Stimulated activated CD4-positive, alpha-beta T cell treated with anti-CD3 and anti-CD28 coated beads, TNF-alpha, amount 100 ng/mL, for 24 hours (primary cell): ENCODE measurements around the gene C10orf90.
"Not testable (repeated sequence)": the region's sequence is repeated elsewhere in the genome, so short reads cannot be mapped to it uniquely, and the experiment has no call there.

Experiments used
- DNase-seq, 3 experiments: peaks; one replicate each; pipeline ENCODE4 v3.0.0-alpha.2; 2020; ENCODE audit warnings: low read depth in 3 of 3

C10orf90 gene

DNA sequence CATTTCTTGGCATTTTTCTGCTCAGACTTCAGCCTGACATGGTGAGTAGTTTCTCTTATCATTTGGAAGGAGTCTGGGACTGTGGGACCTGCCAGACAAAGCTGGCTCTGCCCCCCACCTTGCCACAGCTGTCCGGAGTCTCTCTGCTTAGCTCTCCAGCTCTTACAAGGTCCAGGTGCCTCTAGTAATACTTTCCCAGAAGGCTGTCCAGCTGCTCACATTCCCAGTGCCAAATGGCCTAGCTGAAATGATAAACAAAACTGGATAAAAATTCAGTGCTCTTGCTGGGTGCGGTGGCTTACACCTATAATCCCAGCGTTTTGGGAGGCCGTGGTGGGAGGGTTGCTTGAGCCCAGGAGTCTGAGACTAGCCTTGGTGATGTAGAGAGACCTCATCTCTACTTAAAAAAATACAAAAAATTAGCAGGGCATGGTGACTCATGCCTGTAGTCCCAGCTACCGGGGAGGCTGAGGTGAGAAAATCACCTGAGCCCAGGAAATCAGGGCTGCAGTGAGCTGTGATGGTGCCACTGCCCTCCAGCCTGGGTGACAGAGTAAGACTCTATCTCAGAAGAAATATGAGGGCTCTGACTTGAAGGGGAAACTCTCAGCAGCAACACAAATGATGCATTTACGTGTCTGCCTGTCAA, 86.8 kb downstream of the C10orf90 start:
- no peak for DNase-seq

DNA sequence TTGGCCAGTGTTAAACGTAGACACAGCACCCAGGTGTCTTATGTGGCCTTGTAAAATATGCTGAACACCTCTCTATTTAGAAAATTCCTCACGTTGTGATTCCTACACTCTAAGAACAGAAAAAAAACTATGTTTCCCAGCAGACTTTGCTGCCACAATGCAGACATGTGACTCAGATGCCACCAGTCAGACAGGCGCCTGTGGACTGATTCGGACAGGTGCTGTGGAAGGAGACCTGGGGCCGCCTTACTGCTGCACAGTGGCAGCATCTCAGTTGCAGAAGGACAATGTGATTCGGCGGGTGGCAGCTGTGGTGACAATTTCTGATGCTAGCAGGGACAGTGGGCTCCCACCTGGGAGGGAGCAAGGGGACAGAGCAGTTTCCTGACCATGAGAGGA, 88.8 kb downstream of the C10orf90 start:
- DNase-seq = no peak

- DNase-seq = no peak
Measured at GRCh38 chr10:126580873-126581647, 89.4 kb downstream of the C10orf90 start.

- DNase-seq = no peak
Measured at GRCh38 chr10:126576336-126576735, 94.2 kb downstream of the C10orf90 start.

GRCh38 chr10:126570621-126571602, 99.6 kb downstream of the C10orf90 start:
- no peak for DNase-seq

- no peak for DNase-seq
Measured at GRCh38 chr10:126570245-126570570, 100.3 kb downstream of the C10orf90 start.

GRCh38 chr10:126569513-126570244, 100.8 kb downstream of the C10orf90 start:
- no peak for DNase-seq

GRCh38 chr10:126568809-126569385, 101.6 kb downstream of the C10orf90 start:
- no peak for DNase-seq

- no peak for DNase-seq
Measured at GRCh38 chr10:126565871-126566270, 104.6 kb downstream of the C10orf90 start.

- DNase-seq = no peak
Measured at GRCh38 chr10:126565441-126565840, 105.1 kb downstream of the C10orf90 start.

DNA sequence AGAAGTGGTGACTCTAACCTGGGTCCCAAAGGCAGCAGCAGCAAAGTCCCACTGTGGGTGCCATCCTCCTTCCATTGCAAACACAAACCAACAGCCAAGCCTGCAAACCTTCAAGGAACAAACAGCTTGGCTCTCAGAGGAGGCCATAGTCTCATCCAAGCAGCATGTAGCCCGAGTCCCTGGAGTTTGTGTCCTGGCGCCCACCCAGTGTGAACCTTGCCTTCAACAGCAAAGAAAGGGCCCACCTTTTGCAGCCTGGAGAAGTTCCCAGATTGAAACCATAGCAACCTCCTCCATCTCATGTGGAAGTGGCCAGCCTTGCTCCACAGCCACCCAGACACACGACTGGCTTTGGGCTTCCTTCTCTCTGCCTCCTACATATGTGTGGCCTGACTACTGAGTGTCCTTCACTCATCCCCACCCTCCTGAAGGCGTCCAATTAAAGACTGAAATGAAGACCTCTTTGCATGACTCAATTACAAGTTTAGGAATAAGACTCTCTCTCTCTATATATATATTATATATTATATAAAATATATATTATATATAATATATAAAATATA, 106.1 kb downstream of the C10orf90 start:
- no peak for DNase-seq

- no peak for DNase-seq
Measured at GRCh38 chr10:126563361-126563760, 107.1 kb downstream of the C10orf90 start.

- DNase-seq = no peak
Measured at GRCh38 chr10:126561921-126562680, 108.4 kb downstream of the C10orf90 start.

- DNase-seq = no peak
Measured at GRCh38 chr10:126561294-126561920, 109.1 kb downstream of the C10orf90 start.

DNA sequence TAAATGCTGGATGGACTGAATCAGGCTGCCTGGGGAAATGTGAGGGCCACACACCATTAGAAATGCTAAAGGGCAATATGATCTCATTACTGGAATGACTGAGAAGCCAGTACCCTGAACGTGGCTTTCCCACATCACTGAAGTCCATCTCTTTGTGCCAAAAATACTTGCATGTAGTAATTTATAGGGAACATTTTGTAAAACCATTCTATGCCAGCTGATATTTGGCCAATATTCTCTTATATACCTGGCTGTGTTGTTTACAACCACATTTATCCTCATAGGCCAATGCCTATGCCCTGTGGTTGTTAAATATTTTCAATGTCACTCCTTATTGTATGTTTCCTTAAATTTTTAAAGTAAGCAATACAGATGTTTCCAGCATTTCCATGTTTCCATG, 111.6 kb downstream of the C10orf90 start:
- DNase-seq = no peak

- no peak for DNase-seq
Measured at GRCh38 chr10:126551202-126551601, 119.3 kb downstream of the C10orf90 start.

DNA sequence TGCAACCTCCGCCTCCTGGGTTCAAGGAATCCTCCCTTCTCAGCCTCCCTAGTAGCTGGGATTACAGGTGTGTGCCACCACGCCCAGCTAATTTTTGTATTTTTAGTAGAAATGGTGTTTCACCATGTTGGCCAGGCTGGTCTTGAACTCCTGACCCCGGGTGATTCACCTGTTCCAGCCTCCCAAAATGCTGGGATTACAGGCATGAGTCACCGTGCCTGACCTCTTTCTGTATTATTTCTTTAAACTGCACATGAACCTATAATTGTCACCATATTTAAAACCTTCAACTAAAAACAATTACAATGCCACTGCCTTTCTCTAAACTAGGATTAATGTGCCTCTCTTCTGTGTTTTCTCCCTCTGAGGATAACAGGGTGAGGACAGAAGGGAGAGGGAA, 119.9 kb downstream of the C10orf90 start:
- DNase-seq = not testable (repeated sequence)

DNA sequence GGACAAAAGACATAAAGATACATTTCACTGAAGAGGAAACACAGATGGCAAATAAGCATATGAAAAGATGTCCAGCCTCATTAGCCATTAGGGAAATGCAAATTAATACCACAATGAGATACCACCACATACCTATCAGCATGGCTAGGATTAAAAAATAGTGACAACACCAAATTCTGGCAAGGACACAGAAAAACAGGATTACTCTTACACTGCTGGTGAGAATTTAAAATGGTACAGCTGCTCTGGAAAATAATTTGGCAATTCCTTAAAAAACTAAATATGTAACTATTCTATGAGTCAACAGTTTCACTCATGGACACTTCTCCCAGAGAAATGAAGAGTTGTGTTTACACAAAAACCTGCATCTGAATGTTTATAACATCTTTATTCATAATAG, 121.1 kb downstream of the C10orf90 start:
- DNase-seq = no peak

- no peak for DNase-seq
Measured at GRCh38 chr10:126544565-126544964, 125.9 kb downstream of the C10orf90 start.
